ENCODE measurements around the gene CACNA1D.
A peak's percentile ranks its signal among the peaks of the same experiment; 100 is the strongest.

The CACNA1D gene

DNA sequence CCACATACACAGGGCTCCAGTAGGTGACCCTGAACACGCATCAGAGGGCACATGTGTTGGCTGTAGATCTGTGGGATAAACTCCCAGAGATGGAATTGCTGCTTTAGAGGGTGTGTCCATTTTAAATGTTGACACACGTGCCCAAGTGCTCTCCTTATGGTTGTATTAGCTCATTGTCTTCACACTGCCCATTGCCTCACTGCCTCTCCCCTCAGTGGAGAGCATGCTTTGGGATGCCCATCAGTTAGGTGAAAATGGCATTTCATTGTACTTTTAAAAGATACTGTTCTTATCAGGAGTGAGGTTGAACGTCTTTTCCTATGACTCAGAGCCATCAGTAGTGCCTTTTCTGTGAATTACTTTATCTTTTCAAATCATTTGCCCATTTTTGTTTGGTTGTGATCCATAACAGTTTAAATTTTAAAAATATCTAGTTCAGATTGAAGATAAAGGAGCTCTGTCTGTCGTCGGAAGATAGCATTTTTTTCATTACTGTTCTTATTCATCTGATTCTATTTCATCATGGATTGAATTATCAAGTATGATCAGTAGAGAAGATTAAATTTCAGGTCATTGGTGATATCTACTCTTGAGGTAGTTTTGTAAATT is 231.1 kb downstream of the CACNA1D start:
- H3K4ac ChIP-seq (ENCODE audit: low read length), result no peak overlapping the region
- H4K91ac ChIP-seq (ENCODE audit: low read depth, low read length, poor library complexity), result no peak overlapping the region
- no peak overlapping the region for H3K4me3 ChIP-seq (ENCODE audit: low read length in 2 of 2)
- H4K8ac ChIP-seq (ENCODE audit: low read depth, low read length), result no peak overlapping the region
- no peak overlapping the region for H2BK12ac ChIP-seq (ENCODE audit: low read length)
- H2BK5ac ChIP-seq (ENCODE audit: low read length), result no peak overlapping the region
- no peak overlapping the region for H2BK15ac ChIP-seq (ENCODE audit: low read length)
- H3K79me1 ChIP-seq (ENCODE audit: low read depth, low read length), result no peaks in the 10 kb centered on the region
- no peak overlapping the region for H2AK5ac ChIP-seq (ENCODE audit: low read depth, low read length)
- H3K27me3 ChIP-seq (ENCODE audit: control insufficient read depth in 3 of 3, insufficient read depth in 3 of 3, low read depth in 1 of 3, low read length in 3 of 3), result no peaks in the 10 kb centered on the region
- no peak overlapping the region for H3K4me2 ChIP-seq (ENCODE audit: insufficient read depth, low read length, poor library complexity, severe bottlenecking)
- no peak overlapping the region for H3K14ac ChIP-seq (ENCODE audit: low read length)
- no peak overlapping the region for H2BK120ac ChIP-seq (ENCODE audit: low read depth, low read length)
- no peak for DNase-seq (ENCODE audit: low spot score)
- H3K27ac ChIP-seq (replicated peaks; ENCODE audit: low read length), result no peak overlapping the region
- peaks cover 0 to 4% of the 10 kb centered on the region in 2 donors for H3K4me1 ChIP-seq (ENCODE audit: control insufficient read depth in 2 of 2, insufficient read depth in 1 of 2, low read depth in 1 of 2, low read length in 2 of 2)
- H2AFZ ChIP-seq (ENCODE audit: low read length), result no peak overlapping the region
- H3K9ac ChIP-seq (ENCODE audit: low read depth, low read length, poor library complexity), result no peak overlapping the region
- no peak overlapping the region for H3K18ac ChIP-seq (ENCODE audit: low read length)
- no peaks in the 10 kb centered on the region for H3K9me3 ChIP-seq (replicated peaks in 1 of 2; ENCODE audit: control insufficient read depth in 2 of 2, insufficient read depth in 1 of 2, low read depth in 1 of 2, low read length in 2 of 2)
- no peaks in the 10 kb centered on the region for H3K36me3 ChIP-seq (replicated peaks in 1 of 2; ENCODE audit: control insufficient read depth in 2 of 2, insufficient read depth in 2 of 2, low read length in 2 of 2)
- WGBS, 2 donors (ENCODE audit: extremely low coverage in 2 of 2, insufficient read length in 2 of 2, insufficient replicate concordance in 1 of 2), result no CpG with 5 or more reads among the region's 5 CpGs
- no peak overlapping the region for H3K23ac ChIP-seq (ENCODE audit: low read depth, low read length, poor library complexity)

DNA sequence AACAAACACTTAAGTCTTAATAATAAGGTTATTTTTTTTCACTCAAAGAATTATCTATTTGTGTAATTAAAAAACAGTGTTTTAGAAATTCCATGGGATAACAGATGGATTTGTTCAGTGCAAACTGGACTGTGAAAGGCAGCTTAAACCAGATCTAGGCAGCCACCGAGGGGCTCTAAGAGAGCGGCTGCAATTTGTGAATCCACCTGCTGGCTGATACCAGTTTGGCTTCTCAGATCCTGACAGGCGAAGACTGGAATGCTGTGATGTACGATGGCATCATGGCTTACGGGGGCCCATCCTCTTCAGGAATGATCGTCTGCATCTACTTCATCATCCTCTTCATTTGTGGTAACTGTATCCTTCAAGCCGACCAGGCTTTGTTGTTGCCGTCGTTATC is 232.2 kb downstream of the CACNA1D start:
- H4K8ac ChIP-seq (ENCODE audit: low read depth, low read length), result no peak overlapping the region
- H3K27me3 ChIP-seq (ENCODE audit: control insufficient read depth in 3 of 3, insufficient read depth in 3 of 3, low read depth in 1 of 3, low read length in 3 of 3), result no peaks in the 10 kb centered on the region
- H3K4me3 ChIP-seq (ENCODE audit: low read length in 2 of 2), result no peak overlapping the region
- H3K36me3 ChIP-seq (replicated peaks in 1 of 2; ENCODE audit: control insufficient read depth in 2 of 2, insufficient read depth in 2 of 2, low read length in 2 of 2), result no peaks in the 10 kb centered on the region
- H3K14ac ChIP-seq (ENCODE audit: low read length), result no peak overlapping the region
- no peak overlapping the region for H4K91ac ChIP-seq (ENCODE audit: low read depth, low read length, poor library complexity)
- H2BK120ac ChIP-seq (ENCODE audit: low read depth, low read length), result no peak overlapping the region
- H3K18ac ChIP-seq (ENCODE audit: low read length), result no peak overlapping the region
- no CpG with 5 or more reads among the region's 9 CpGs for WGBS, 2 donors (ENCODE audit: extremely low coverage in 2 of 2, insufficient read length in 2 of 2, insufficient replicate concordance in 1 of 2)
- no peak overlapping the region for H3K4me2 ChIP-seq (ENCODE audit: insufficient read depth, low read length, poor library complexity, severe bottlenecking)
- no peak overlapping the region for H3K23ac ChIP-seq (ENCODE audit: low read depth, low read length, poor library complexity)
- H2AFZ ChIP-seq (ENCODE audit: low read length), result peak overlapping the region; percentile 61
- DNase-seq (ENCODE audit: low spot score), result no peak
- H2BK15ac ChIP-seq (ENCODE audit: low read length), result no peak overlapping the region
- no peaks in the 10 kb centered on the region for H3K79me1 ChIP-seq (ENCODE audit: low read depth, low read length)
- no peak overlapping the region for H2BK5ac ChIP-seq (ENCODE audit: low read length)
- H3K4ac ChIP-seq (ENCODE audit: low read length), result no peak overlapping the region
- no peak overlapping the region for H3K9ac ChIP-seq (ENCODE audit: low read depth, low read length, poor library complexity)
- no peaks in the 10 kb centered on the region for H3K9me3 ChIP-seq (replicated peaks in 1 of 2; ENCODE audit: control insufficient read depth in 2 of 2, insufficient read depth in 1 of 2, low read depth in 1 of 2, low read length in 2 of 2)
- no peak overlapping the region for H2BK12ac ChIP-seq (ENCODE audit: low read length)
- H2AK5ac ChIP-seq (ENCODE audit: low read depth, low read length), result no peak overlapping the region
- no peak overlapping the region for H3K27ac ChIP-seq (replicated peaks; ENCODE audit: low read length)
- H3K4me1 ChIP-seq (ENCODE audit: control insufficient read depth in 2 of 2, insufficient read depth in 1 of 2, low read depth in 1 of 2, low read length in 2 of 2), result peaks cover 0 to 2% of the 10 kb centered on the region in 2 donors

DNA sequence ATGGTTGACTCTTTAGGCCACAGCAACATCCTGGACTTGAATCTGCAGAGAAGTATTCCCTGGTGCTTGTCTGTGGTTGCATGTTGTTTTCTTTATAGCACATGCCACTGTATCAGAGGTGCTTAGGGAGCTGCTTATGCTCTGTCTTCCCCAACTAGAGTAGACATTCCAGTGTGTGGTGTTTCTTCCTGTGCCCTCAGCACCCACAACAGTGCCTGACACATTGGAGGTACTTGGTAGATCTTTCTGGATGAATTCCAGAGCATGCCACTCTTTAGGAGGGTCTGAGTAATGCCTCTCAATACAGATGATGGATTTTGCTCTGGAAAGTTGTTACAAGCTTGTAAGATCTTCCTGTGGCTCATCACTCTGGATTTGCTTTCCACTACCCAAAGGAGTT is 234.2 kb downstream of the CACNA1D start:
- Histone ChIP-seq H3K27ac (replicated peaks; ENCODE audit: low read length) (no peak overlapping the region), H4K91ac (ENCODE audit: low read depth, low read length, poor library complexity) (no peak overlapping the region), H3K23ac (ENCODE audit: low read depth, low read length, poor library complexity) (no peak overlapping the region), H2AK5ac (ENCODE audit: low read depth, low read length) (no peak overlapping the region), H3K4ac (ENCODE audit: low read length) (no peak overlapping the region), H3K9me3 (replicated peaks in 1 of 2; ENCODE audit: control insufficient read depth in 2 of 2, insufficient read depth in 1 of 2, low read depth in 1 of 2, low read length in 2 of 2) (no peaks in the 10 kb centered on the region), H3K79me1 (ENCODE audit: low read depth, low read length) (no peaks in the 10 kb centered on the region), H2BK120ac (ENCODE audit: low read depth, low read length) (no peak overlapping the region), H3K4me1 (ENCODE audit: control insufficient read depth in 2 of 2, insufficient read depth in 1 of 2, low read depth in 1 of 2, low read length in 2 of 2) (peaks cover 0 to 2% of the 10 kb centered on the region in 2 donors), H2AFZ (ENCODE audit: low read length) (no peak overlapping the region), H3K9ac (ENCODE audit: low read depth, low read length, poor library complexity) (no peak overlapping the region), H3K14ac (ENCODE audit: low read length) (no peak overlapping the region), H3K4me2 (ENCODE audit: insufficient read depth, low read length, poor library complexity, severe bottlenecking) (no peak overlapping the region), H3K4me3 (ENCODE audit: low read length in 2 of 2) (no peak overlapping the region), H3K36me3 (replicated peaks in 1 of 2; ENCODE audit: control insufficient read depth in 2 of 2, insufficient read depth in 2 of 2, low read length in 2 of 2) (no peaks in the 10 kb centered on the region), H2BK12ac (ENCODE audit: low read length) (no peak overlapping the region), H4K8ac (ENCODE audit: low read depth, low read length) (no peak overlapping the region), H3K27me3 (ENCODE audit: control insufficient read depth in 3 of 3, insufficient read depth in 3 of 3, low read depth in 1 of 3, low read length in 3 of 3) (no peaks in the 10 kb centered on the region), H3K18ac (ENCODE audit: low read length) (no peak overlapping the region), H2BK5ac (ENCODE audit: low read length) (no peak overlapping the region), H2BK15ac (ENCODE audit: low read length) (no peak overlapping the region)
- no peak for DNase-seq (ENCODE audit: low spot score)

DNA sequence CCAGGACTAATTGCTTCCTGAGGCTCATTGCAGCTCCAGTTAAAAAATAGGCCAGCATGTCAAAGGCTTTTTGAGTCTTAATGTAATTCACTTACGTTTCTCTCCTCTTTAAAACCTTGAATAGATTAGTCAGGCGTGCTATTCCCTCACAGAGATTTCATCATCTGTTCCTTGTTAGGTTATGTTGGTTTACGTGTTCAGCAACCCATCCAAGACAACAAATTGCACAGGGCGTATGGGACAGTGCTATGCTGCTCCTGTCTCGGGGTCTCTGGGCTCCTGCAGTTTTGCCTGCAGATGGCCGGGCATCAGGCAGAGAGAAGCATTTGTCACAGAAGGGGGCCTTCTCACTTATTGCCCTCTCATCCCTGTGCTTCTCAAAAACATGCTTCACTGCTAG is 234.7 kb downstream of the CACNA1D start:
- no peak for DNase-seq (ENCODE audit: low spot score)
- peaks cover 0 to 2% of the 10 kb centered on the region in 2 donors for H3K4me1 ChIP-seq (ENCODE audit: control insufficient read depth in 2 of 2, insufficient read depth in 1 of 2, low read depth in 1 of 2, low read length in 2 of 2)
- no peaks in the 10 kb centered on the region for H3K79me1 ChIP-seq (ENCODE audit: low read depth, low read length)
- H3K4me3 ChIP-seq (ENCODE audit: low read length in 2 of 2), result no peak overlapping the region
- H2AK5ac ChIP-seq (ENCODE audit: low read depth, low read length), result no peak overlapping the region
- no peak overlapping the region for H2AFZ ChIP-seq (ENCODE audit: low read length)
- no peak overlapping the region for H3K18ac ChIP-seq (ENCODE audit: low read length)
- H4K91ac ChIP-seq (ENCODE audit: low read depth, low read length, poor library complexity), result no peak overlapping the region
- H3K9me3 ChIP-seq (replicated peaks in 1 of 2; ENCODE audit: control insufficient read depth in 2 of 2, insufficient read depth in 1 of 2, low read depth in 1 of 2, low read length in 2 of 2), result no peaks in the 10 kb centered on the region
- no peak overlapping the region for H3K9ac ChIP-seq (ENCODE audit: low read depth, low read length, poor library complexity)
- H4K8ac ChIP-seq (ENCODE audit: low read depth, low read length), result no peak overlapping the region
- H2BK120ac ChIP-seq (ENCODE audit: low read depth, low read length), result no peak overlapping the region
- no peaks in the 10 kb centered on the region for H3K27me3 ChIP-seq (ENCODE audit: control insufficient read depth in 3 of 3, insufficient read depth in 3 of 3, low read depth in 1 of 3, low read length in 3 of 3)
- no peak overlapping the region for H3K4ac ChIP-seq (ENCODE audit: low read length)
- WGBS, 2 donors (ENCODE audit: extremely low coverage in 2 of 2, insufficient read length in 2 of 2, insufficient replicate concordance in 1 of 2), result no CpG with 5 or more reads among the region's 6 CpGs
- H2BK12ac ChIP-seq (ENCODE audit: low read length), result no peak overlapping the region
- no peaks in the 10 kb centered on the region for H3K36me3 ChIP-seq (replicated peaks in 1 of 2; ENCODE audit: control insufficient read depth in 2 of 2, insufficient read depth in 2 of 2, low read length in 2 of 2)
- no peak overlapping the region for H3K4me2 ChIP-seq (ENCODE audit: insufficient read depth, low read length, poor library complexity, severe bottlenecking)
- no peak overlapping the region for H3K14ac ChIP-seq (ENCODE audit: low read length)
- no peak overlapping the region for H3K27ac ChIP-seq (replicated peaks; ENCODE audit: low read length)
- H2BK15ac ChIP-seq (ENCODE audit: low read length), result no peak overlapping the region
- H2BK5ac ChIP-seq (ENCODE audit: low read length), result no peak overlapping the region
- H3K23ac ChIP-seq (ENCODE audit: low read depth, low read length, poor library complexity), result no peak overlapping the region

All from neuronal stem cell (in vitro differentiated cells).